Fibroblast of the aortic adventitia (primary cell): ENCODE results near the gene EXD3. TPM values are rescaled to one million over a fixed set of nuclear protein-coding genes. Genes with fewer than 3 reads are reported as not detected.

Experiments
- DNase-seq: peaks from one replicate; pipeline ENCODE4 v3.0.0-alpha.2; 2010; ENCODE audit warnings: low read depth
- H3K4me3 ChIP-seq: 2 replicates; pipeline ENCODE4 v1.5.1; 2011; ENCODE audit warnings: low read depth, mild to moderate bottlenecking, control low read depth, low read length, moderate library complexity
- total RNA-seq: library from RNA; depleted of rRNA; stranded (reverse); fragments of >200 nt; gene quantifications from 2 replicates; pipeline ENCODE4 v1.2.3, GENCODE V29; 2012; ENCODE audit warnings: low replicate concordance
- TF ChIP-seq, protein P1 (sequence below): IDR thresholded peaks from 2 replicates; pipeline ENCODE4 v1.5.1; 2011; ENCODE audit warnings: mild to moderate bottlenecking, low read length, control low read depth, inconsistent platforms; ENCODE audit not compliant: insufficient read depth

EXD3 gene
- total RNA-seq, 1 donor, result 5.2 TPM

DNA sequence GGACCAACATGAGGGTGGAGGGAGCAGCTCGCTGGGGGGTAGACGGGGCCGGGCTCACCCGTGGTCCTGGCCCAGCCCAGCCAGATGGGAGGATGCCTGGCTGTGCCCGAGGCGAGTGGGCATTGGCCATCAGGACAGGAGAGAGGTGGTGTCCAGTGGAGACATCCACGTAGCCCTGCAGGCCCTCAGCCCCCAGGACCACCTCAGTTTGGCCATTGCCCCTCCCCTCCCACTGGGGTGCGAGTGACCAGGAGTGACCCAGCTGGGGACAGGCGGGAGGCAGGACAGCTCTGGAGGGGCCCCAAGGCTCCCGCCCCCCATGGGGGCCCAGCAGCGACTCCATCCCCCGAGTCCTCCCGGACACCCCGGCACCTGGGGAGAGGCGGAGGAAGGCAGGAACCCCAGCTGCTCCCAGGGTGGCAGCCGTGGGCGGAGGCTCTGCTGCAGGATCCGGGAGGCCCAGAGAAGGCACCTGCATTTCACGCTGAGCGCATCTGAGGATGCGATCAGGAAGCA is 8.5 kb upstream of the EXD3 start:
- H3K4me3 ChIP-seq, result no peak overlapping the region
- TF ChIP-seq, protein P1, sequence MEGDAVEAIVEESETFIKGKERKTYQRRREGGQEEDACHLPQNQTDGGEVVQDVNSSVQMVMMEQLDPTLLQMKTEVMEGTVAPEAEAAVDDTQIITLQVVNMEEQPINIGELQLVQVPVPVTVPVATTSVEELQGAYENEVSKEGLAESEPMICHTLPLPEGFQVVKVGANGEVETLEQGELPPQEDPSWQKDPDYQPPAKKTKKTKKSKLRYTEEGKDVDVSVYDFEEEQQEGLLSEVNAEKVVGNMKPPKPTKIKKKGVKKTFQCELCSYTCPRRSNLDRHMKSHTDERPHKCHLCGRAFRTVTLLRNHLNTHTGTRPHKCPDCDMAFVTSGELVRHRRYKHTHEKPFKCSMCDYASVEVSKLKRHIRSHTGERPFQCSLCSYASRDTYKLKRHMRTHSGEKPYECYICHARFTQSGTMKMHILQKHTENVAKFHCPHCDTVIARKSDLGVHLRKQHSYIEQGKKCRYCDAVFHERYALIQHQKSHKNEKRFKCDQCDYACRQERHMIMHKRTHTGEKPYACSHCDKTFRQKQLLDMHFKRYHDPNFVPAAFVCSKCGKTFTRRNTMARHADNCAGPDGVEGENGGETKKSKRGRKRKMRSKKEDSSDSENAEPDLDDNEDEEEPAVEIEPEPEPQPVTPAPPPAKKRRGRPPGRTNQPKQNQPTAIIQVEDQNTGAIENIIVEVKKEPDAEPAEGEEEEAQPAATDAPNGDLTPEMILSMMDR, result no peak
- no peak for DNase-seq

- no peak for DNase-seq
- TF ChIP-seq, protein P1, result no peak
- H3K4me3 ChIP-seq, result no peak overlapping the region
Measured at GRCh38 chr9:137430723-137431415, 7.9 kb upstream of the EXD3 start.

DNA sequence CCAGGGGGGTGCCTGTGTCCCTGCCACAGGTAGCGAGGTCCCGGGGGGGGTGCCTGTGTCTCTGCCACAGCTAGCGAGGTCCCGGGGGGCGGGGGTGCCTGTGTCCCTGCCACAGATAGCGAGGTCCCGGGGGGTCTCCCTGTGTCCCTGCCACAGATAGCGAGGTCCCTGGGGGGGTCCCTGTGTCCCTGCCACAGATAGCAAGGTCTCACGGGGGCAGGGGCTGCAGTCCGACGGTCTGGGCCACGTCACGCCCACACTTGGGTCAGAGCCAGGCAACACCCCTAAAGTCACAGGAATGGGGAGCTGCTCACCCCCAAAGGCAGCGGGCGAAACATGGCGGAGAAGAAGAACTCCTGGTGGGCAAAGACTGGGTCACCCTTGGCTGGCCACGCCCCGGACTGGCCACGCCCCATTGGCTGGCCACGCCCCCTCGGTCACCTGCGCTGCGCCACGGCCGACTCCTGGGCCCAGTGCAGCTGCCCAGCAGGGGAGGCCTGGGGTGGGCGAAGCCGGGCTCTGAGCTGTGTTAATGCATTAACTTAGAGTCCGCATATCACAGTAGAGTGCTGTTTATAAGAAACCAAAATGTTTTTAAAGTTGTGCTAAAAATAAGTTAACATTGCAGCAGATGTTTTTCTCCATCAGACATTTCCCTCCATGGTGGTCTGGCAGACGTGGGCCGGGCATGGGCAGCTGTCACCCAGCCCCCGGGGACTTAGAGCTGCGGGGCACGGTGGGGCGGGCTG is 7.2 kb upstream of the EXD3 start:
- TF ChIP-seq, protein P1, result no peak
- H3K4me3 ChIP-seq, result no peak overlapping the region
- DNase-seq, result no peak

DNA sequence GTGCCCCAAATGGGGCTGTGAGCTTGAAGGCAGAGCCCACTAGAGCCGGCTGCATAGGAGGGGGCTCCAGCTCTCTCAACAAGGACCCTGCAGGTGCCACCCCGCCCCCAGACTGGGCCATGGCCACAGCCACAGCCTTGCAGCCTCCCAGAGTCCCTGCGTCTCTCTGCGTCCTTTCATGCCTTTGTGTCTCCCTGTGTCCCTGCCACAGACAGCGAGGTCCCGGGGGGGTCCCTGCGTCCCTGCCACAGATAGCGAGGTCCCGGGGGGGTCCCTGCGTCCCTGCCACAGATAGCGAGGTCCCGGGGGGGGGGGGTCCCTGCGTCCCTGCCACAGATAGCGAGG is 6.6 kb upstream of the EXD3 start:
- TF ChIP-seq, protein P1, result no peak
- no peak overlapping the region for H3K4me3 ChIP-seq

GRCh38 chr9:137428841-137429545 is 6.0 kb upstream of the EXD3 start:
- DNase-seq, result no peak
- TF ChIP-seq, protein P1, result no peak
- H3K4me3 ChIP-seq, result no peak overlapping the region

More for the DNA sequence above, 6.6 kb upstream of the EXD3 start:
- DNase-seq, result no peak

- H3K4me3 ChIP-seq, result no peak overlapping the region
- DNase-seq, result no peak
- TF ChIP-seq, protein P1, result no peak
Measured at GRCh38 chr9:137428311-137428630, 5.3 kb upstream of the EXD3 start.
